C4-2B (cell line): ENCODE results near the gene CEACAM19.

Experiments used
- H3K27ac ChIP-seq: fragments of 450-650 bp; 2 replicates; pipeline ENCODE4 v1.5.1; 2017
- ZFX ChIP-seq: fragments of 450-650 bp; IDR thresholded peaks from 2 replicates; pipeline ENCODE4 v1.6.1; 2017
- TF ChIP-seq, protein P1 (sequence below): fragments of 450-650 bp; conservative IDR thresholded peaks from 2 replicates; pipeline ENCODE4 v1.5.1; 2017; ENCODE audit warnings: mild to moderate bottlenecking

Gene CEACAM19

GRCh38 chr19:44731622-44732021, 60.3 kb downstream of the CEACAM19 start:
- no peak overlapping the region for H3K27ac ChIP-seq
- TF ChIP-seq ZFX = no peak
- TF ChIP-seq, protein P1, sequence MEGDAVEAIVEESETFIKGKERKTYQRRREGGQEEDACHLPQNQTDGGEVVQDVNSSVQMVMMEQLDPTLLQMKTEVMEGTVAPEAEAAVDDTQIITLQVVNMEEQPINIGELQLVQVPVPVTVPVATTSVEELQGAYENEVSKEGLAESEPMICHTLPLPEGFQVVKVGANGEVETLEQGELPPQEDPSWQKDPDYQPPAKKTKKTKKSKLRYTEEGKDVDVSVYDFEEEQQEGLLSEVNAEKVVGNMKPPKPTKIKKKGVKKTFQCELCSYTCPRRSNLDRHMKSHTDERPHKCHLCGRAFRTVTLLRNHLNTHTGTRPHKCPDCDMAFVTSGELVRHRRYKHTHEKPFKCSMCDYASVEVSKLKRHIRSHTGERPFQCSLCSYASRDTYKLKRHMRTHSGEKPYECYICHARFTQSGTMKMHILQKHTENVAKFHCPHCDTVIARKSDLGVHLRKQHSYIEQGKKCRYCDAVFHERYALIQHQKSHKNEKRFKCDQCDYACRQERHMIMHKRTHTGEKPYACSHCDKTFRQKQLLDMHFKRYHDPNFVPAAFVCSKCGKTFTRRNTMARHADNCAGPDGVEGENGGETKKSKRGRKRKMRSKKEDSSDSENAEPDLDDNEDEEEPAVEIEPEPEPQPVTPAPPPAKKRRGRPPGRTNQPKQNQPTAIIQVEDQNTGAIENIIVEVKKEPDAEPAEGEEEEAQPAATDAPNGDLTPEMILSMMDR = no peak

DNA sequence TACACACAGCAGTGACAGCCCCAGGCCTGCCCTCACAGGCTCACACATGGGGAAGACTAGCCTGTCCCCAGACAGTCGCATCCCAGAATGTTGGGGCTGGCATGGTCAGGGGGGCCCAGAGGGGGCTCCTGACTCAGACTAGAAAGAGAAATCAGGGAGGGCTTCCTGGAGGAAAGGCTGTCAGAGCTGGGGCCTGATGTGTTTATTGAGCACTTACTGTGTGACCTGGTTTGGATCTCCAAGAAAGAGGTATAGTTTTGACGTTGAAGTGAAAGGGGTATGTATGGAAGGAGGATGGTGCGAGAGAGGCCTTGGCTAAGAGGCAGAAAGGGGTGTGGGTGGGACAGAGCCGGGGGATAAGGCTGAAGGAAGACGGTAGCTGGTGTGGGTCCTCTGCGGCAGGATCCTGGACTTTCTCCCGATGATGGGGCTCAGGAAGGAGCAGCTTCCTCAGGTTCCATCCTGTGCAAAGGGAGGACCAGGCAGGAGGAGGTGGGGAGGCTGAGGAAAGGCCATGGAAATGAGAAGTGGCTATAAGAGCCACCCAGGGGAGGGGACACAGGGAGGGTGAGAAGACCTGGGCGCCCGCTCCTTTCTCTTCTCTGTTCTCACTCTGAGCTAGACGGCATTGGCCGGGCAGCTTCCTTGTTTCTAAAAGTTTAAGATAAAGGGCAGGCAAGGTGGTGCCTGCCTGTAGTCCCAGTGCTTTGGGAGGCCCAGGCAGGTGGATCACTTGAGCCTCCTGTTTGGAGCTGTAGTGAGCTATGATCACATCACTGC, 61.1 kb downstream of the CEACAM19 start:
- TF ChIP-seq ZFX = no peak
- TF ChIP-seq, protein P1 = no peak
- H3K27ac ChIP-seq = no peak overlapping the region
